Brain microvascular endothelial cell (primary cell): Measurements from ENCODE around the gene SOX11.
A peak's percentile ranks its signal among the peaks of the same experiment; 100 is the strongest.

Experiments used
- DNase-seq: peaks from one replicate; pipeline ENCODE4 v3.0.0-alpha.2; 2020
- H3K27ac ChIP-seq: fragments of 250-450 bp; sonication (Bioruptor Pico); 2 replicates; pipeline ENCODE4 v1.5.1; 2020; ENCODE audit warnings: mild to moderate bottlenecking, moderate library complexity
- H3K27me3 ChIP-seq: fragments of 250-450 bp; sonication (Bioruptor Pico); replicated peaks from 2 replicates; pipeline ENCODE4 v1.5.1; 2020; ENCODE audit warnings: mild to moderate bottlenecking
- H3K36me3 ChIP-seq: fragments of 250-450 bp; sonication (Bioruptor Pico); replicated peaks from 2 replicates; pipeline ENCODE4 v1.5.1; 2020; ENCODE audit warnings: mild to moderate bottlenecking
- H3K4me3 ChIP-seq: 2 replicates; pipeline ENCODE4 v1.5.1; 2011; ENCODE audit warnings: low read depth, mild to moderate bottlenecking, control low read depth, low read length, moderate library complexity
- in situ Hi-C: cut with HindIII; loops from 2 replicates; pipeline ENCODE4 v1.10.0; 2017; ENCODE audit warnings: low sequenced_read_pairs, low pct_ligation_motif_present
- TF ChIP-seq, protein P1 (sequence below): IDR thresholded peaks from 2 replicates; pipeline ENCODE4 v1.5.1; 2011; ENCODE audit warnings: low read depth, mild to moderate bottlenecking, moderate library complexity, low read length, control low read depth, inconsistent platforms; ENCODE audit errors: missing control alignments

SOX11 gene

DNA sequence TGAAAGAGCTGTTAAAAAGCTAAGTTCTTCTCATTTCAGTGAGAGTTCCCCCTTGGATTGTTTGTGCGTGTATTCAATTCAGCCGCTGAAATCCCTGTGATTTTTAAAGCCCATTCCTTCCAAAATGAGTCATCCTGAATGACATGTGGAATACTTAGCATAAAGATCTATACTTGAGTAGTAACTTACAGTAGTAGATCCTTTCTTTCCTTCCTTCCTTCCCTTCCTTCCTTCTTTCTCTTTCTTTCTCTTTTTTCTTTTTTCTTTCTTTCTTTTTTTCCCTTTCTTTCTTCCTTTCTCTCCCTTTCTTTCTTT, 18.2 kb upstream of the SOX11 start:
- no peak for DNase-seq
- TF ChIP-seq, protein P1, sequence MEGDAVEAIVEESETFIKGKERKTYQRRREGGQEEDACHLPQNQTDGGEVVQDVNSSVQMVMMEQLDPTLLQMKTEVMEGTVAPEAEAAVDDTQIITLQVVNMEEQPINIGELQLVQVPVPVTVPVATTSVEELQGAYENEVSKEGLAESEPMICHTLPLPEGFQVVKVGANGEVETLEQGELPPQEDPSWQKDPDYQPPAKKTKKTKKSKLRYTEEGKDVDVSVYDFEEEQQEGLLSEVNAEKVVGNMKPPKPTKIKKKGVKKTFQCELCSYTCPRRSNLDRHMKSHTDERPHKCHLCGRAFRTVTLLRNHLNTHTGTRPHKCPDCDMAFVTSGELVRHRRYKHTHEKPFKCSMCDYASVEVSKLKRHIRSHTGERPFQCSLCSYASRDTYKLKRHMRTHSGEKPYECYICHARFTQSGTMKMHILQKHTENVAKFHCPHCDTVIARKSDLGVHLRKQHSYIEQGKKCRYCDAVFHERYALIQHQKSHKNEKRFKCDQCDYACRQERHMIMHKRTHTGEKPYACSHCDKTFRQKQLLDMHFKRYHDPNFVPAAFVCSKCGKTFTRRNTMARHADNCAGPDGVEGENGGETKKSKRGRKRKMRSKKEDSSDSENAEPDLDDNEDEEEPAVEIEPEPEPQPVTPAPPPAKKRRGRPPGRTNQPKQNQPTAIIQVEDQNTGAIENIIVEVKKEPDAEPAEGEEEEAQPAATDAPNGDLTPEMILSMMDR = no peak
- H3K27me3 ChIP-seq = no peaks in the 10 kb centered on the region
- H3K36me3 ChIP-seq = no peaks in the 10 kb centered on the region
- no peak overlapping the region for H3K27ac ChIP-seq
- H3K4me3 ChIP-seq = peak overlapping the region; percentile 48
- in situ Hi-C loops = no loop called here

DNA sequence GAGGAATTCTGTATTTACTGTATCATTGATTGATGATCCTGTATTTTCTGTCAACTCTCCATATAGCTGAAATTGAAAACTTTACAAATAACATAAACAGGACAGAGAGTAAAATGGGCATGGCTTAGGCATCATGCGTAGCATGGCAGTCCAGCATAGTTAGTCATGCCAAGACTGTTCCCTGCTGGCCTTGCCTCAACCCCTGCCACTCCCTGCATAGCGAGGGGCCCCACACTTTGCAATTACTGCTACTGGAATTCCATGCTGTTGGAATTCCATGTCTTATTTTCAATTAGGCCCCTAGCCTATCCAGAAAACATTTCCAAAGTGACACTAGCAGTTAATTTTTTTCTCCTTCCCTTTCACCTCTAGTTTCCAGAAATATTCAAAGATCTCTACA, 15.1 kb upstream of the SOX11 start:
- DNase-seq = no peak
- H3K27ac ChIP-seq = no peak overlapping the region
- H3K4me3 ChIP-seq = no peak overlapping the region
- no peaks in the 10 kb centered on the region for H3K36me3 ChIP-seq
- TF ChIP-seq, protein P1 = no peak
- H3K27me3 ChIP-seq = no peaks in the 10 kb centered on the region
- in situ Hi-C loops = no loop called here

DNA sequence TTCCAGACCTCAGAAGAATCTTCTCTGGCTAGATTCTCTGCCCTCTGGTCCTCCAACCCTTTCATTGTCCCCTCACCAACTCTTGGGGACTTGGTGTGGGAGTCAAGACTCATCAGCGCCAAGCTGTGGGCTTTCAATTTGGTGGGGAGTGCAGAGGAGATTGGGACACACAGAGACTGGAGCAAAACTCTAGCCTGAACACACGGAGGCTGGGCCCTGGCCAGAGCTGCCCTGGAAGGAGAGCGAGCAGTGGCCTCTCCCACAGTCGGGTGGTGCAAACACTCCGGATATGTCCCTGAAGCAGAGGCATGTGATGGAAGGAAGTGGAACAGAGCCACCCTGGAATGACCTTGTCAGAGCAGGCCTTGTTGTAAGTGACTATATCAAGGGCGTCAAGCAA, 8.7 kb upstream of the SOX11 start:
- DNase-seq = no peak
- no peaks in the 10 kb centered on the region for H3K36me3 ChIP-seq
- H3K27me3 ChIP-seq = no peaks in the 10 kb centered on the region
- H3K4me3 ChIP-seq = no peak overlapping the region
- in situ Hi-C loops = no loop called here
- TF ChIP-seq, protein P1 = no peak
- no peak overlapping the region for H3K27ac ChIP-seq

- in situ Hi-C loops = no loop called here
- DNase-seq = no peak
- TF ChIP-seq, protein P1 = no peak
- no peak overlapping the region for H3K4me3 ChIP-seq
- H3K36me3 ChIP-seq = no peaks in the 10 kb centered on the region
- H3K27ac ChIP-seq = no peak overlapping the region
- H3K27me3 ChIP-seq = no peaks in the 10 kb centered on the region
Observed at GRCh38 chr2:5685225-5685624, 7.0 kb upstream of the SOX11 start.

- TF ChIP-seq, protein P1 = no peak
- Histone ChIP-seq H3K4me3 (no peak overlapping the region), H3K36me3 (no peaks in the 10 kb centered on the region), H3K27me3 (no peaks in the 10 kb centered on the region), H3K27ac (no peak overlapping the region)
- DNase-seq = no peak
- in situ Hi-C loops = no loop called here
Observed at GRCh38 chr2:5686068-5686467, 6.1 kb upstream of the SOX11 start.

GRCh38 chr2:5686536-5686935, 5.6 kb upstream of the SOX11 start:
- in situ Hi-C loops = no loop called here
- H3K27ac ChIP-seq = no peak overlapping the region
- H3K27me3 ChIP-seq = no peaks in the 10 kb centered on the region
- TF ChIP-seq, protein P1 = no peak
- DNase-seq = no peak
- no peak overlapping the region for H3K4me3 ChIP-seq
- no peaks in the 10 kb centered on the region for H3K36me3 ChIP-seq
